GM18526 (cell line): ENCODE data around the gene SIGLECL1.

ENCODE experiments used
- POLR2A ChIP-seq: IDR thresholded peaks from 3 replicates; pipeline ENCODE4 v1.6.1; 2011; ENCODE audit not compliant: insufficient read length; ENCODE audit errors: extremely low read depth

The SIGLECL1 gene

GRCh38 chr19:51311351-51312257 is 60.7 kb downstream of the SIGLECL1 start, which contains the start of gene IGLON5:
Gene IGLON5, plus strand, starts transcription at chr19:51311644. Its CDS starts 204 bp downstream, at chr19:51311848.
- no peak for TF ChIP-seq POLR2A

- no peak for TF ChIP-seq POLR2A
Observed at GRCh38 chr19:51316688-51317087, 65.8 kb downstream of the SIGLECL1 start.

DNA sequence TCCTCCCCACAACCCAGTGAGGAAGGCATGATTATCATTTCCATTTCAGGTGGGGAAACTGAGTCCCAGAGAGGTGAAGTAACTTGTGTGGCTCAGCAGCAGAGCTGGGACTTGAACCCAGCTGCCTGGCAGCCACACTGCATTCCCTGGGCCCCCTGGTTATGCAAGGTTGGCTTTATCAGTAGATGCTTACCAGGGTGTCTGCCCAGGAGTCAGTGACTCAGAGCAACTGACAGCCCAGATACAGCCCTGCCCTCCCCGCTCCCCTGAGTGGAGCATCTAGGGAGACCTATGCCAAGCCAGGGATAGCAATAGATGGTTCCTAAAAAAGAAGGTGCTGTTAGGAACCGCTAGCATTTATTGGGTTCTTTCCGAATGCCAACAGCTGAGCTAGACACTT is 66.5 kb downstream of the SIGLECL1 start:
- no peak for TF ChIP-seq POLR2A

GRCh38 chr19:51317968-51318367 is 67.1 kb downstream of the SIGLECL1 start:
- TF ChIP-seq POLR2A = no peak
